ENCODE measurements around the gene RSPO1. TPM values are rescaled to one million over a fixed set of nuclear protein-coding genes. Genes with fewer than 3 reads are reported as not detected.

The RSPO1 gene
- total and polyA plus RNA-seq, 2 of the 13 experiments (the other 11 are each of a cell fraction or from before 2014, with no cell fraction given): not detected

DNA sequence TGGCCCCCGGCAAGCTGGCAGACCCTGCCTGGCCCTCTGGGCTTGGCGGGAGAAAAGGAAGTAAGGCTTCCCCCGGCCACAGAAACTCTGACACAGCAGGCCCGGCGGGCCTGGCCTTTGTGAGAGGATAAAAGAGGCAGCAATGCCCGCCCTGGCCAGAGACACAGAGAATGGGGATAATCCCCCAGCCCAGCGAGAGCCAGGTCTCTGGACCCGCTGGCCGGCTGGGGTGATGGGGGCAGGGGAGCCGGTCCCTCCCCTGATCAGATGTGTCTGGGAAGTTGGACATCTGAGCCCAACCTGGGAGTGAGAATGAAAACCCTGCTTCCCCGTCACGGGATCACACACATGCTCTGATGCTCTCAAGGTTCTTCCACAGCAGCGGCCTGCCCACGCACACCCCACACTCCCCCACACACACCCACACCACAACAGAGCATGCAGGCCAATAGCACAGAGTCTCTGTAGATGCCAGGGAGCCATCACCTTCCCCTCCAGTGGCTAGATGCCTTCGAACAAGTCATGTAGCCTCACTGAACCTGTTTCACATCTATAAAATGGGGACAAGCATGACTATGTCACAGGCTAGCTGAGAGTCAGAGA is 4.2 kb downstream of the RSPO1 start:
- FAIRE-seq: no peak
- H3K4me3 ChIP-seq (replicated peaks in 1 of 3; ENCODE audit: insufficient read depth in 1 of 3, low read depth in 2 of 3, low read length in 3 of 3): no peak overlapping the region
- TF ChIP-seq ZKSCAN1 (IDR thresholded peaks at IDR 0.05; ENCODE audit: low read length): no peak
- no peak for TF ChIP-seq PRPF4 (IDR thresholded peaks at IDR 0.05; ENCODE audit: low read depth, low read length, poor library complexity, severe bottlenecking)
- TF ChIP-seq ZNF335 (CRISPR knock-in tag; IDR thresholded peaks at IDR 0.05): no peak
- TF ChIP-seq NFRKB (IDR thresholded peaks at IDR 0.05): no peak
- no peak for TF ChIP-seq ZFP36L2 (CRISPR knock-in tag; IDR thresholded peaks at IDR 0.05)
- no peak for TF ChIP-seq JDP2 (CRISPR knock-in tag; IDR thresholded peaks at IDR 0.05; ENCODE audit: borderline replicate concordance)
- no peak for TF ChIP-seq STAT5B (CRISPR knock-in tag; IDR thresholded peaks at IDR 0.05)
- no peak for TF ChIP-seq PHF21A (CRISPR knock-in tag; IDR thresholded peaks at IDR 0.05)
- TF ChIP-seq, protein P1, sequence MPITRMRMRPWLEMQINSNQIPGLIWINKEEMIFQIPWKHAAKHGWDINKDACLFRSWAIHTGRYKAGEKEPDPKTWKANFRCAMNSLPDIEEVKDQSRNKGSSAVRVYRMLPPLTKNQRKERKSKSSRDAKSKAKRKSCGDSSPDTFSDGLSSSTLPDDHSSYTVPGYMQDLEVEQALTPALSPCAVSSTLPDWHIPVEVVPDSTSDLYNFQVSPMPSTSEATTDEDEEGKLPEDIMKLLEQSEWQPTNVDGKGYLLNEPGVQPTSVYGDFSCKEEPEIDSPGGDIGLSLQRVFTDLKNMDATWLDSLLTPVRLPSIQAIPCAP (CRISPR knock-in tag; IDR thresholded peaks at IDR 0.05; ENCODE audit: low read depth): no peak
- TF ChIP-seq, protein P2, sequence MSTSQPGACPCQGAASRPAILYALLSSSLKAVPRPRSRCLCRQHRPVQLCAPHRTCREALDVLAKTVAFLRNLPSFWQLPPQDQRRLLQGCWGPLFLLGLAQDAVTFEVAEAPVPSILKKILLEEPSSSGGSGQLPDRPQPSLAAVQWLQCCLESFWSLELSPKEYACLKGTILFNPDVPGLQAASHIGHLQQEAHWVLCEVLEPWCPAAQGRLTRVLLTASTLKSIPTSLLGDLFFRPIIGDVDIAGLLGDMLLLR (CRISPR knock-in tag; IDR thresholded peaks at IDR 0.05): no peak
- TF ChIP-seq ZNF652 (CRISPR knock-in tag; IDR thresholded peaks at IDR 0.05; ENCODE audit: borderline replicate concordance, low read depth): no peak
- TF ChIP-seq, protein P3, sequence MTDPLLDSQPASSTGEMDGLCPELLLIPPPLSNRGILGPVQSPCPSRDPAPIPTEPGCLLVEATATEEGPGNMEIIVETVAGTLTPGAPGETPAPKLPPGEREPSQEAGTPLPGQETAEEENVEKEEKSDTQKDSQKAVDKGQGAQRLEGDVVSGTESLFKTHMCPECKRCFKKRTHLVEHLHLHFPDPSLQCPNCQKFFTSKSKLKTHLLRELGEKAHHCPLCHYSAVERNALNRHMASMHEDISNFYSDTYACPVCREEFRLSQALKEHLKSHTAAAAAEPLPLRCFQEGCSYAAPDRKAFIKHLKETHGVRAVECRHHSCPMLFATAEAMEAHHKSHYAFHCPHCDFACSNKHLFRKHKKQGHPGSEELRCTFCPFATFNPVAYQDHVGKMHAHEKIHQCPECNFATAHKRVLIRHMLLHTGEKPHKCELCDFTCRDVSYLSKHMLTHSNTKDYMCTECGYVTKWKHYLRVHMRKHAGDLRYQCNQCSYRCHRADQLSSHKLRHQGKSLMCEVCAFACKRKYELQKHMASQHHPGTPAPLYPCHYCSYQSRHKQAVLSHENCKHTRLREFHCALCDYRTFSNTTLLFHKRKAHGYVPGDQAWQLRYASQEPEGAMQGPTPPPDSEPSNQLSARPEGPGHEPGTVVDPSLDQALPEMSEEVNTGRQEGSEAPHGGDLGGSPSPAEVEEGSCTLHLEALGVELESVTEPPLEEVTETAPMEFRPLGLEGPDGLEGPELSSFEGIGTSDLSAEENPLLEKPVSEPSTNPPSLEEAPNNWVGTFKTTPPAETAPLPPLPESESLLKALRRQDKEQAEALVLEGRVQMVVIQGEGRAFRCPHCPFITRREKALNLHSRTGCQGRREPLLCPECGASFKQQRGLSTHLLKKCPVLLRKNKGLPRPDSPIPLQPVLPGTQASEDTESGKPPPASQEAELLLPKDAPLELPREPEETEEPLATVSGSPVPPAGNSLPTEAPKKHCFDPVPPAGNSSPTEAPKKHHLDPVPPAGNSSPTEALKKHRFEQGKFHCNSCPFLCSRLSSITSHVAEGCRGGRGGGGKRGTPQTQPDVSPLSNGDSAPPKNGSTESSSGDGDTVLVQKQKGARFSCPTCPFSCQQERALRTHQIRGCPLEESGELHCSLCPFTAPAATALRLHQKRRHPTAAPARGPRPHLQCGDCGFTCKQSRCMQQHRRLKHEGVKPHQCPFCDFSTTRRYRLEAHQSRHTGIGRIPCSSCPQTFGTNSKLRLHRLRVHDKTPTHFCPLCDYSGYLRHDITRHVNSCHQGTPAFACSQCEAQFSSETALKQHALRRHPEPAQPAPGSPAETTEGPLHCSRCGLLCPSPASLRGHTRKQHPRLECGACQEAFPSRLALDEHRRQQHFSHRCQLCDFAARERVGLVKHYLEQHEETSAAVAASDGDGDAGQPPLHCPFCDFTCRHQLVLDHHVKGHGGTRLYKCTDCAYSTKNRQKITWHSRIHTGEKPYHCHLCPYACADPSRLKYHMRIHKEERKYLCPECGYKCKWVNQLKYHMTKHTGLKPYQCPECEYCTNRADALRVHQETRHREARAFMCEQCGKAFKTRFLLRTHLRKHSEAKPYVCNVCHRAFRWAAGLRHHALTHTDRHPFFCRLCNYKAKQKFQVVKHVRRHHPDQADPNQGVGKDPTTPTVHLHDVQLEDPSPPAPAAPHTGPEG (CRISPR knock-in tag; IDR thresholded peaks at IDR 0.05): no peak
- TF ChIP-seq, protein P4, sequence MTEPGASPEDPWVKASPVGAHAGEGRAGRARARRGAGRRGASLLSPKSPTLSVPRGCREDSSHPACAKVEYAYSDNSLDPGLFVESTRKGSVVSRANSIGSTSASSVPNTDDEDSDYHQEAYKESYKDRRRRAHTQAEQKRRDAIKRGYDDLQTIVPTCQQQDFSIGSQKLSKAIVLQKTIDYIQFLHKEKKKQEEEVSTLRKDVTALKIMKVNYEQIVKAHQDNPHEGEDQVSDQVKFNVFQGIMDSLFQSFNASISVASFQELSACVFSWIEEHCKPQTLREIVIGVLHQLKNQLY (CRISPR knock-in tag; IDR thresholded peaks at IDR 0.05): no peak
- no peak for TF ChIP-seq ZBTB38 (CRISPR knock-in tag; IDR thresholded peaks at IDR 0.05)
- TF ChIP-seq, protein P5, sequence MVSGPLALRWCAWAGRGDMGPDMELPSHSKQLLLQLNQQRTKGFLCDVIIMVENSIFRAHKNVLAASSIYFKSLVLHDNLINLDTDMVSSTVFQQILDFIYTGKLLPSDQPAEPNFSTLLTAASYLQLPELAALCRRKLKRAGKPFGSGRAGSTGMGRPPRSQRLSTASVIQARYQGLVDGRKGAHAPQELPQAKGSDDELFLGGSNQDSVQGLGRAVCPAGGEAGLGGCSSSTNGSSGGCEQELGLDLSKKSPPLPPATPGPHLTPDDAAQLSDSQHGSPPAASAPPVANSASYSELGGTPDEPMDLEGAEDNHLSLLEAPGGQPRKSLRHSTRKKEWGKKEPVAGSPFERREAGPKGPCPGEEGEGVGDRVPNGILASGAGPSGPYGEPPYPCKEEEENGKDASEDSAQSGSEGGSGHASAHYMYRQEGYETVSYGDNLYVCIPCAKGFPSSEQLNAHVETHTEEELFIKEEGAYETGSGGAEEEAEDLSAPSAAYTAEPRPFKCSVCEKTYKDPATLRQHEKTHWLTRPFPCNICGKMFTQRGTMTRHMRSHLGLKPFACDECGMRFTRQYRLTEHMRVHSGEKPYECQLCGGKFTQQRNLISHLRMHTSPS (CRISPR knock-in tag; IDR thresholded peaks at IDR 0.05; ENCODE audit: low read depth): no peak
- no peaks in the 10 kb centered on the region for H3K9me3 ChIP-seq (ENCODE audit: low read length)
- no TSS peak for BruUV-seq (replicated peaks)
- H3K36me3 ChIP-seq (replicated peaks in 1 of 2; ENCODE audit: control insufficient read depth in 1 of 2, insufficient read depth in 2 of 2, low read length in 2 of 2): no peaks in the 10 kb centered on the region
- no peak overlapping the region for H3K9ac ChIP-seq (ENCODE audit: insufficient read depth, low read depth, low read length)
- no peaks in the 10 kb centered on the region for H3K79me2 ChIP-seq (ENCODE audit: insufficient read depth, low read length)
- ATAC-seq: no peak
- intact Hi-C loops (cut with micrococcal nuclease; ENCODE audit: unreplicated experiment) (no loop called here), in situ Hi-C loops (cut with HindIII; ENCODE audit: extremely low pct_ligation_motif_present, low pct_unique_long_range_greater_than_20kb) (no loop called here)
- CTCF ChIA-PET (ENCODE audit: low intra/inter-chr PET ratio, low total read pairs): no interaction called here
- no peaks in the 10 kb centered on the region for H3K4me1 ChIP-seq (ENCODE audit: insufficient read depth, low read length)
- DNase-seq (ENCODE audit: low spot score): no peak
- H2AFZ ChIP-seq (ENCODE audit: low read length): no peak overlapping the region
- no peak overlapping the region for H3K4me2 ChIP-seq (ENCODE audit: low read depth, low read length)
- no peak overlapping the region for H3K27ac ChIP-seq (ENCODE audit: extremely low read length, insufficient read depth, low read length)
- POLR2A ChIA-PET: no interaction called here
- H4K20me1 ChIP-seq (ENCODE audit: insufficient read depth, low read length): no peaks in the 10 kb centered on the region
- WGBS (ENCODE audit: low lambda C conversion rate): 16% methylated on average over 11 of the region's 15 CpGs
- H3K27me3 ChIP-seq (ENCODE audit: control insufficient read depth in 1 of 2, insufficient read depth in 2 of 2, low read length in 2 of 2): peaks cover 26 to 95% of the 10 kb centered on the region in 2 experiments
